ENCODE results near the gene ARHGAP42. TPM values are rescaled to one million over a fixed set of nuclear protein-coding genes. Genes with fewer than 3 reads are reported as not detected.

The ARHGAP42 gene
- total RNA-seq, 1 experiment from 2014 or later = 39.1 TPM

GRCh38 chr11:101019870-101020269 is 332.8 kb downstream of the ARHGAP42 start:
- H3K9me3 Mint-ChIP-seq = no peaks in the 10 kb centered on the region
- no peak overlapping the region for H3K9ac ChIP-seq (ENCODE audit: extremely low read depth, insufficient read length, low read length)
- H3K14ac ChIP-seq (ENCODE audit: insufficient read depth, low read length) = no peak overlapping the region
- H2BK20ac ChIP-seq (ENCODE audit: low read depth, low read length, poor library complexity, severe bottlenecking) = no peak overlapping the region
- H2BK5ac ChIP-seq (ENCODE audit: insufficient read length, low read length) = no peak overlapping the region
- no peak for TF ChIP-seq CTCF (conservative IDR thresholded peaks at IDR 0.05)
- H2BK12ac ChIP-seq (ENCODE audit: insufficient read length, low read depth, low read length) = no peak overlapping the region
- no peak overlapping the region for H3K4me2 ChIP-seq (ENCODE audit: insufficient read depth, insufficient read length, low read length)
- no peak overlapping the region for H3K4ac ChIP-seq (ENCODE audit: low read depth, low read length)
- no peaks in the 10 kb centered on the region for H3K79me2 ChIP-seq (ENCODE audit: insufficient read depth, low read length)
- H2AK5ac ChIP-seq (ENCODE audit: insufficient read length, low read length) = no peak overlapping the region
- H3K36me3 Mint-ChIP-seq (ENCODE audit: insufficient read depth in 1 of 3, low read depth in 3 of 3) = no peaks in the 10 kb centered on the region
- no peak overlapping the region for H4K5ac ChIP-seq (ENCODE audit: insufficient read length, low read depth, low read length)
- H2AFZ ChIP-seq (ENCODE audit: low read length) = no peak overlapping the region
- H2BK15ac ChIP-seq (ENCODE audit: low read depth, low read length) = no peak overlapping the region
- H4K20me1 ChIP-seq (ENCODE audit: control insufficient read depth, insufficient read depth, insufficient read length) = no peaks in the 10 kb centered on the region
- H3K23me2 ChIP-seq (ENCODE audit: insufficient read length, low read depth, low read length, poor library complexity, severe bottlenecking) = no peaks in the 10 kb centered on the region
- H3K27me3 Mint-ChIP-seq (ENCODE audit: low read depth) = no peaks in the 10 kb centered on the region; the same call in 1 of the 2 replicates
- no peak overlapping the region for H3K4me3 Mint-ChIP-seq
- no CpG with 5 or more reads among the region's 1 CpG for WGBS (ENCODE audit: extremely low coverage, insufficient read length, low lambda C conversion rate)
- no peaks in the 10 kb centered on the region for H3K4me1 ChIP-seq (ENCODE audit: insufficient read depth, low read length)
- H3K27ac Mint-ChIP-seq = no peak overlapping the region
- no peaks in the 10 kb centered on the region for H3K79me1 ChIP-seq (ENCODE audit: insufficient read depth, low read depth, low read length, poor library complexity, severe bottlenecking)
- H3T11ph ChIP-seq (ENCODE audit: low read length) = no peak overlapping the region
- H3K23ac ChIP-seq (ENCODE audit: insufficient read length, low read depth, low read length) = no peak overlapping the region
- no peak overlapping the region for H3K18ac ChIP-seq (ENCODE audit: insufficient read length, low read depth, low read length)
- no peak overlapping the region for H3K27ac ChIP-seq (ENCODE audit: insufficient read length, low read depth, low read length)
- no peak overlapping the region for H4K8ac ChIP-seq (replicated peaks; ENCODE audit: insufficient read length, low read depth, low read length)
- no peaks in the 10 kb centered on the region for H3K9me3 ChIP-seq (ENCODE audit: control insufficient read depth, low read depth, low read length)
- no peaks in the 10 kb centered on the region for H3K4me1 Mint-ChIP-seq
- H4K91ac ChIP-seq (ENCODE audit: insufficient read length, low read depth, low read length) = no peak overlapping the region
- no peak overlapping the region for H3K56ac ChIP-seq (ENCODE audit: insufficient read length, low read depth, low read length)
- no peaks in the 10 kb centered on the region for H3K27me3 ChIP-seq (ENCODE audit: insufficient read depth, low read length)
- DNase-seq = no peak
- H2BK120ac ChIP-seq (ENCODE audit: low read depth, low read length, poor library complexity, severe bottlenecking) = no peak overlapping the region

Measured in H9 (cell line).